ENCODE data around the gene SLC7A6.

- TF ChIP-seq E2F8 (IDR thresholded peaks at IDR 0.05; ENCODE audit: low read depth, partially characterized antibody) (no peak), POLR2AphosphoS5 (IDR thresholded peaks at IDR 0.05; ENCODE audit: low read length) (no peak), BACH1 (IDR thresholded peaks at IDR 0.05; ENCODE audit: borderline replicate concordance) (no peak), RCOR1 (conservative IDR thresholded peaks at IDR 0.05; ENCODE audit: low read depth, low read length) (no peak), CTCF (IDR thresholded peaks at IDR 0.05 in 2 of 3, conservative IDR thresholded peaks at IDR 0.05 in 1 of 3; ENCODE audit: control insufficient read depth in 2 of 3, extremely low read depth in 1 of 3, insufficient read depth in 1 of 3, low read depth in 3 of 3, low read length in 3 of 3) (no peak), CREB1 (IDR thresholded peaks at IDR 0.05; ENCODE audit: low read depth) (no peak), MXI1 (IDR thresholded peaks at IDR 0.05; ENCODE audit: low read depth, low read length) (no peak), ELK1 (IDR thresholded peaks at IDR 0.05; ENCODE audit: low read depth, low read length) (no peak), CHD2 (IDR thresholded peaks at IDR 0.05; ENCODE audit: borderline replicate concordance, low read depth, low read length) (no peak), ZNF274 (IDR thresholded peaks at IDR 0.05; ENCODE audit: insufficient read depth, insufficient read length) (no peak), EZH2 (IDR thresholded peaks at IDR 0.05; ENCODE audit: borderline replicate concordance, control insufficient read depth, low read depth, low read length) (no peak), IKZF2 (IDR thresholded peaks at IDR 0.05) (no peak), ESRRA (IDR thresholded peaks at IDR 0.05; ENCODE audit: low read length) (no peak), TAF1 (IDR thresholded peaks at IDR 0.05; ENCODE audit: borderline replicate concordance, low read depth, low read length) (no peak)
These were observed 5.1 kb upstream of the SLC7A6 start for GRCh38 chr16:68259007-68259825.

Measured in GM12878 (cell line).